Thymus (tissue), 11 donors: ENCODE measurements around the gene TEX2. TPM values are rescaled to one million over a fixed set of nuclear protein-coding genes. Genes with fewer than 3 reads are reported as not detected.

Experiments used
- DNase-seq, 9 donors: peaks; one replicate each; pipeline ENCODE4 v3.0.0-alpha.2; 2013; ENCODE audit warnings: low spot score in 9 of 9, low read depth in 6 of 9, missing footprints in 1 of 9
- H3K27ac ChIP-seq, 2 donors: one replicate each; pipeline ENCODE4 v1.5.1; 2013; ENCODE audit warnings: control low read depth in 1 of 2, low read depth in 1 of 2, low read length in 1 of 2, mild to moderate bottlenecking in 1 of 2, moderate library complexity in 1 of 2
- H3K27me3 ChIP-seq, 2 donors: one replicate each; pipeline ENCODE4 v1.5.1; 2013; ENCODE audit warnings: low read length in 1 of 2; ENCODE audit not compliant: control insufficient read depth in 2 of 2, insufficient read depth in 1 of 2
- H3K36me3 ChIP-seq, 2 donors: one replicate each; pipeline ENCODE4 v1.5.1; 2013; ENCODE audit warnings: low read length in 1 of 2, mild to moderate bottlenecking in 1 of 2, moderate library complexity in 1 of 2; ENCODE audit not compliant: control insufficient read depth in 2 of 2, insufficient read depth in 2 of 2
- H3K4me1 ChIP-seq, 2 donors: one replicate each; pipeline ENCODE4 v1.5.1; 2013; ENCODE audit warnings: low read length in 2 of 2; ENCODE audit not compliant: control insufficient read depth in 2 of 2, insufficient read depth in 2 of 2
- H3K4me3 ChIP-seq, 2 donors: one replicate each; pipeline ENCODE4 v1.5.1; 2013; ENCODE audit warnings: low read length in 2 of 2, control low read depth in 1 of 2, mild to moderate bottlenecking in 1 of 2
- H3K9me3 ChIP-seq, 2 donors: one replicate each; pipeline ENCODE4 v1.5.1; 2013; ENCODE audit warnings: low read length in 1 of 2, mild to moderate bottlenecking in 1 of 2; ENCODE audit not compliant: control insufficient read depth in 2 of 2, insufficient read depth in 1 of 2
- WGBS: extraction: QIAGEN DNeasy Blood & Tissue Kit; methylation state at CpG from one replicate; pipeline ENCODE4 v1.1.7; 2013; 5-methylcytosine and 5-hydroxymethylcytosine counted together
- polyA plus RNA-seq: library from polyadenylated mRNA; stranded (reverse); fragments of 200-250 nt; gene quantifications from one replicate; pipeline ENCODE4 v1.2.3, GENCODE V29; 2013
- total RNA-seq: library from RNA; stranded (reverse); fragments of 120-200 nt; gene quantifications from one replicate; pipeline ENCODE4 v1.2.4, GENCODE V29; 2013
- donor health status: healthy.

TEX2 gene
- total and polyA plus RNA-seq, 2 donors = 8.0 to 8.7 TPM

DNA sequence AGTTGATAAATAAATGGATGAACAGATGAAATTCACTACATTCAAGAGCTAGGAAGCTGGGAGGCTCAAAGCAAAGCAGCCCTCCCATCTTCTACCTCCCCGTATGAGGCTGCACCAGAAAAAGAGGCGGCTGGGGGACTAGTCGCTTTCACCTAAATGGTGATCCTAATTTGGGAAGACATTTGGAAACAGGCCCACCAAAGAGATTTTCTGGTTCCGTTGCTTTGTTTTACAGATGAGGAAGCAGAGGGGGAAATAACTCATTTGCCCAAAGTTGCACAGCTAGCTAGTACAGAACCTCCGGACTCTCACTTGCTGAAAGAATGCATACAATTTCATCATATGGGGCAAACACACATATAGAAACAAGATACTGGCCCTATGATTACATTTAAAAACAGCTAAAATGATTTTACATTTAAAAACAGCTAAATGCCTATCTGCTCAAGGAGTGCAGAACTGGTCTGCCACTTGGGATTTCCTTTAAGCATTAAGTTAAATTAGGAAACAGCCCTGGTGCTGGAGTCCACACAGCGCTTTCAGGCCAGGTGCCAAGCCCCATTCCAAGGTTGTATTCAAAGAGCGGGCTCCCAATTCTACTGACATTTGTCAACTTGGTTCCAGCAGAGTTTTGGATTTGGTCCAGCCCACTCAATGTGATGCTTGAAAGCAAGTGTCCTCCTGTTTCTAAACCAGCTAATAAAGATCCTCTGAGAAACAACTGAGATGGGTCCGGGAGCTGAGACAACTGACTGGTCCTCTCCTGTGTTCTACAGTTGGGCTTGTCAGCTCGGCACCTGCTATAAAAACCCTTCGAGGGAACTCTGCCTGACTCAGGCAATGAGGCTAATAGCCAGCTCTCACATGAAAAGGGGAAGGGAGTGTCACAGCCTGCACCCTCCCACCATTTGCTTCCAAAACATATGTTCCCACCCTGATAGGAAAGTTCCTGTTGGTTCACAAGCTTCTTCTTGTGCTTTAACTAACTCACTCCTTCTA is 144.8 kb downstream of the TEX2 start:
- H3K27ac ChIP-seq = peak overlapping the region in 1 of 2 donors; percentile 10
- DNase-seq = no peak
- no peak overlapping the region for H3K4me3 ChIP-seq
- no peaks in the 10 kb centered on the region for H3K27me3 ChIP-seq
- no peaks in the 10 kb centered on the region for H3K9me3 ChIP-seq
- H3K4me1 ChIP-seq = peaks cover 26 to 67% of the 10 kb centered on the region in 2 donors
- 67% methylated on average over 10 of the region's 10 CpGs for WGBS
- no peaks in the 10 kb centered on the region for H3K36me3 ChIP-seq

GRCh38 chr17:64115822-64116534 is 147.1 kb downstream of the TEX2 start:
- Histone ChIP-seq H3K27me3 (no peaks in the 10 kb centered on the region), H3K4me3 (no peak overlapping the region), H3K36me3 (no peaks in the 10 kb centered on the region), H3K9me3 (no peaks in the 10 kb centered on the region), H3K4me1 (peaks cover 22 to 60% of the 10 kb centered on the region in 2 donors), H3K27ac (no peak overlapping the region)
- DNase-seq = no peak
- WGBS = 41% methylated on average over 7 of the region's 7 CpGs

DNA sequence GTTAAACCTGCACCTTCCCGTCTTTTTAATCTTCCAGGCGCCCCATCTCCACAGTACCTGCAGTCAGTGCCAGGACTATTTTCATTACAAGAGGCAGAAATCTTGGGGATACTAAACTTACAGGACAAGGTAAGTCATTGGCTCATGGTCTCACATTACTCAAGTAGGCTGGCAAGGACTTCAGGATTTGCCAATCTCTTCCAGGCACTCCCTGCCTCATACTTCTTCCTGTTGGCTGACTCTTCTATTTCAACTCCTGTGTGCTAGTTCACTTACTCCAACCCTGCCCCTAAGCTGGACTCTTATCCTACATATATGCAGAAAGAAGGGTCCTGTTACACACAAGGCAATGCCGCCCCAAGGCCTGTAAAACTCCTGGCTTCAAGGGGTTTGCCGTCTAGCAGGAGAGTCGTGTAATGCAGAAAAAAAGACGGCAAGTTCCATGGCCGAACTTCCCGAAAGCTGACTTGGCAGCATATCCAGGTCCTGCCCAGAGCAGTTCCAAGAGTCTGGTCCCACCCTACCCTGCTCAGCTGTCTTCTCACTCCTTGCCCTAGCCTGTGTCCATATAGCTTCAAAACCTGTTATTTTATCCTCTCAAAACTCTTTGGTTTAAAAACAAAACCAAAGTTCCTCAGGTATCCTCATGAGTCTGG is 147.9 kb downstream of the TEX2 start:
- no peak for DNase-seq
- peaks cover 17 to 58% of the 10 kb centered on the region in 2 donors for H3K4me1 ChIP-seq
- no peak overlapping the region for H3K27ac ChIP-seq
- 96% methylated on average over 8 of the region's 8 CpGs for WGBS
- no peaks in the 10 kb centered on the region for H3K36me3 ChIP-seq
- no peaks in the 10 kb centered on the region for H3K9me3 ChIP-seq
- H3K27me3 ChIP-seq = no peaks in the 10 kb centered on the region
- H3K4me3 ChIP-seq = no peak overlapping the region

DNA sequence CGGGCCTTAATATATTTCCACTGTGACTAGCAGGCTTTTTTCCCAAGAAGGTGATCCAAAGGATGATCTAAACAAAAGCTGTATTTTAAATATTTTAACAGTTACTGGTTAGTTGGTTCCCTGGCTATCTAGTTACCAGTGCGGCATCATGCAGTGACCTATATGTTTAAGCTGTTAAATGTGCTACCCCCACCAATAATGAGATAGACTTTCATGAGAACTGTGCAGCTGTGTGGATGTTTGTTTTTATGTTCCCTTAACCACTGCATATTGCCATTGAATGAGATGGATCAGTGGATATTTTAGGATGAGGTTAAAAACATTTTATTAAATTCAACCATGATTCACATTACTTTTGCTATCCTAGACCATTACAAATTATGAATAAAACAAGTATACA is 150.1 kb downstream of the TEX2 start:
- Histone ChIP-seq H3K9me3 (no peaks in the 10 kb centered on the region), H3K36me3 (no peaks in the 10 kb centered on the region), H3K4me1 (peaks cover 17 to 52% of the 10 kb centered on the region in 2 donors), H3K27me3 (no peaks in the 10 kb centered on the region), H3K4me3 (no peak overlapping the region), H3K27ac (no peak overlapping the region)
- 96% methylated on average over 2 of the region's 2 CpGs for WGBS
- no peak for DNase-seq

GRCh38 chr17:64111831-64112230 is 151.2 kb downstream of the TEX2 start:
- Histone ChIP-seq H3K4me3 (no peak overlapping the region), H3K27me3 (no peaks in the 10 kb centered on the region), H3K27ac (no peak overlapping the region), H3K9me3 (no peaks in the 10 kb centered on the region), H3K4me1 (peaks cover 27 to 53% of the 10 kb centered on the region in 2 donors), H3K36me3 (no peaks in the 10 kb centered on the region)
- 98% methylated on average over 4 of the region's 4 CpGs for WGBS
- no peak for DNase-seq

GRCh38 chr17:64110379-64111152 is 152.5 kb downstream of the TEX2 start:
- H3K4me3 ChIP-seq = no peak overlapping the region

GRCh38 chr17:64109400-64109799 is 153.7 kb downstream of the TEX2 start:
- Histone ChIP-seq H3K4me1 (peaks cover 24 to 49% of the 10 kb centered on the region in 2 donors), H3K27ac (no peak overlapping the region)

More at GRCh38 chr17:64110379-64111152, 152.5 kb downstream of the TEX2 start:
- WGBS = 75% methylated on average over 12 of the region's 12 CpGs
- Histone ChIP-seq H3K27ac (no peak overlapping the region), H3K27me3 (no peaks in the 10 kb centered on the region), H3K4me1 (peaks cover 26 to 53% of the 10 kb centered on the region in 2 donors), H3K36me3 (no peaks in the 10 kb centered on the region), H3K9me3 (no peaks in the 10 kb centered on the region)
- no peak for DNase-seq

GRCh38 chr17:64107500-64108236 is 155.4 kb downstream of the TEX2 start:
- no peak for DNase-seq
- WGBS = 77% methylated on average over 5 of the region's 5 CpGs
- Histone ChIP-seq H3K9me3 (no peaks in the 10 kb centered on the region), H3K27me3 (no peaks in the 10 kb centered on the region), H3K4me3 (no peak overlapping the region), H3K36me3 (no peaks in the 10 kb centered on the region), H3K27ac (peak overlapping the region in 1 of 2 donors; percentile 84), H3K4me1 (peaks cover 30 to 56% of the 10 kb centered on the region in 2 donors)

More at GRCh38 chr17:64109400-64109799, 153.7 kb downstream of the TEX2 start:
- Histone ChIP-seq H3K27me3 (no peaks in the 10 kb centered on the region), H3K4me3 (no peak overlapping the region), H3K36me3 (no peaks in the 10 kb centered on the region), H3K9me3 (no peaks in the 10 kb centered on the region)
- DNase-seq = no peak
- 98% methylated on average over 5 of the region's 5 CpGs for WGBS
